GM12872 (cell line): Measurements from ENCODE around the gene TTLL1.

Experiments used
- TF ChIP-seq, protein P1 (sequence below): IDR thresholded peaks from 3 replicates; pipeline ENCODE4 v1.5.1; 2011; ENCODE audit warnings: low read depth, mild to moderate bottlenecking, low read length, moderate library complexity; ENCODE audit not compliant: insufficient read depth

TTLL1 gene

DNA sequence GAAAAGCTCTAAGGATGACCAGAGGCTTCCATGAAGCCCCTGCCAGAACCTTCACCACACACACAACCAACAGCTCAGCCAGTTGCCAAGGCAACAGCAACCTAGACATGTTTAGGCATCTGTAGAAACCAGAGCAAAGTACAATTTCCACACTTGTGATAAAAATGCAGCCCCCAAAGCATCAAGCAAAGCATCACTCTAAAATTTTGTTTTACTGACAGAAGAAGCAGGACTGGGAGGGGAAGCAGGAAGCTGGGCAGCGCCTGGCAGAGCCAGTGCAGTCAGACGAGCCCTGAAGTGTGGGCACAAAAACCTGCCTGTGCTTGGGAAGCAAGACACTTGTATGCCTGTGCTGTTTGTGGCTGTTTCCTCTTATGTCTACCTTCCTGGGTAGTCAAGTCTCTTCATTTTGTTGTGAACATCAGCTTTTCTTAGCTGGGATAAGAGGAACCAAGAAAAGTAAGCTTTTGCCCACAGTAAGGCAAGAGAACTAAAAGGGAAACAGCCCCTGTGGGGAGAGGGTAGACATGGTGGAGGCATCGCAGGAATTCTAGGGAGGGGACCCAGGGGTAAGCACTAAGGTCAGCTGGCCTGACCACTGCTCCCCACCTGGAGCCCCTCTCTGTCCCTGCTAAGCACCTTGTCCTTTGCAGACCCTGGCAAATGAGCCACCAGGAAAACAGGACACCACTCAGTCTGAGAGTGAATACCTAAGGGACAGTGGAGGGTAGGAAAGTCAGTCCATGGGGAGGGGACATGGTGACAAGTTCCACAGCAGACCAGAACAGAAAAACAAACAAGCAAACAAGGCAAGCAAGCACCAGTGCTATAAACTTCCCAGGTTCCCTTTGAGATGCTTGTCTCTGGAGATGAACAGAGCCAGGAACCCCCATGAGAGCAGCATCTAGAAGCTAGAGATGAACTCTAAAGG, 87.7 kb downstream of the TTLL1 start:
- TF ChIP-seq, protein P1, sequence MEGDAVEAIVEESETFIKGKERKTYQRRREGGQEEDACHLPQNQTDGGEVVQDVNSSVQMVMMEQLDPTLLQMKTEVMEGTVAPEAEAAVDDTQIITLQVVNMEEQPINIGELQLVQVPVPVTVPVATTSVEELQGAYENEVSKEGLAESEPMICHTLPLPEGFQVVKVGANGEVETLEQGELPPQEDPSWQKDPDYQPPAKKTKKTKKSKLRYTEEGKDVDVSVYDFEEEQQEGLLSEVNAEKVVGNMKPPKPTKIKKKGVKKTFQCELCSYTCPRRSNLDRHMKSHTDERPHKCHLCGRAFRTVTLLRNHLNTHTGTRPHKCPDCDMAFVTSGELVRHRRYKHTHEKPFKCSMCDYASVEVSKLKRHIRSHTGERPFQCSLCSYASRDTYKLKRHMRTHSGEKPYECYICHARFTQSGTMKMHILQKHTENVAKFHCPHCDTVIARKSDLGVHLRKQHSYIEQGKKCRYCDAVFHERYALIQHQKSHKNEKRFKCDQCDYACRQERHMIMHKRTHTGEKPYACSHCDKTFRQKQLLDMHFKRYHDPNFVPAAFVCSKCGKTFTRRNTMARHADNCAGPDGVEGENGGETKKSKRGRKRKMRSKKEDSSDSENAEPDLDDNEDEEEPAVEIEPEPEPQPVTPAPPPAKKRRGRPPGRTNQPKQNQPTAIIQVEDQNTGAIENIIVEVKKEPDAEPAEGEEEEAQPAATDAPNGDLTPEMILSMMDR: no peak

DNA sequence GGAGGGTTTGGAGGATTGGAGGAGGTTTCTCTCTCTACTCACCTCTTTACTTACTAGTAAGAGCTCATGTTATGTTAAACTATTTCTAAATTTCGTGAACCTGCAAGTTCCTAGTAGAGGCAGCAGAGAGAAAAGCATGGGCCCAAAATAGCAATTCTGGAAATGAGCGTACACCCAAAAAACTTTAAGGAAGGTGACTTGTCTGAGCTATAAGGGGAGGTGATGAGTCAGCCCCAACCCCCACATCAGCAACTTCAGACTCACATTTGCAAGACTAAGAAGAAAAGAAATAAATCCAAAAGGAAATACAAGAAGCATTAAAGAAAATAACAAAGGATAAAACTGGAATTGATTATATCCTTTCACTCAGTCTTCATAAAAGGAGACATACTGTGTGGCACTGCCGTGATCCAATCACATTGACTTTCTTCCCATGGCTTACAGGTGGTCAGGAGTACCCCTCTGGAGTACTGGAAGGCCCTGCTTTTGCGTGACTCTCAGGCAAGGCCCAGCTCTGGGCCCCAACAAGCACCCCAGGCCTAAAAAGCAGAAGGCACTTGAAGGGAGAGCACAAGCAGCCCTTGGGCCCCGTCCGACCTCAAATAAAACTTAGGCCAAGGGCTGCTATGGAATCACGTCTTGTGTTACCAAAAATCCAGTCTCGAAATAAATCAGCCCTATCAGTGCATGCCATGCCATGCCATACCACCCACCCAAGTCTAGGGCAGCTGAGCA, 88.6 kb downstream of the TTLL1 start:
- TF ChIP-seq, protein P1: no peak

DNA sequence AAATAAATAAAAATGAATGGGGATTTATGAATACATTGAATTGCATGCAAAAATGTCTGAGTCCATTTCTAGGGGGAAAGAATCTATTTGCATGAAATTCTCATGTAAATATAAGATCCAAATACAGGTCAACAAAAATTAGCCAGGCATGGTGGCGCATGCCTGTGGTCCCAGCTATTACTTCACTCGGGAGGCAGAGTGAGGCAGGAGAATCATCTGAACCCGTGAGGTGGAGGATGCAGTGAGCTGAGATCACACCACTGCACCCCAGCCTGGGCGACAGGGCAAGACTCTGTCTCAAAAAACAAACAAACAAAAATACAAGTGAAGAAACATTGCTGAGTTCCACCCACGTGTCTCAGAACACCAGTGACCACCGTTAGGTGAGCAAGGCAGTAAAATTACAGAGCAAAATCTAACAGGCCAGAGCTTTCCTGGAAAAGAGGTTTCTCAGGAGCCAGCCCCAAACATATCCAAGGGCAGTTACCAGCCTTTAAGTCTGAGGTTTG, 91.6 kb downstream of the TTLL1 start:
- TF ChIP-seq, protein P1: no peak

DNA sequence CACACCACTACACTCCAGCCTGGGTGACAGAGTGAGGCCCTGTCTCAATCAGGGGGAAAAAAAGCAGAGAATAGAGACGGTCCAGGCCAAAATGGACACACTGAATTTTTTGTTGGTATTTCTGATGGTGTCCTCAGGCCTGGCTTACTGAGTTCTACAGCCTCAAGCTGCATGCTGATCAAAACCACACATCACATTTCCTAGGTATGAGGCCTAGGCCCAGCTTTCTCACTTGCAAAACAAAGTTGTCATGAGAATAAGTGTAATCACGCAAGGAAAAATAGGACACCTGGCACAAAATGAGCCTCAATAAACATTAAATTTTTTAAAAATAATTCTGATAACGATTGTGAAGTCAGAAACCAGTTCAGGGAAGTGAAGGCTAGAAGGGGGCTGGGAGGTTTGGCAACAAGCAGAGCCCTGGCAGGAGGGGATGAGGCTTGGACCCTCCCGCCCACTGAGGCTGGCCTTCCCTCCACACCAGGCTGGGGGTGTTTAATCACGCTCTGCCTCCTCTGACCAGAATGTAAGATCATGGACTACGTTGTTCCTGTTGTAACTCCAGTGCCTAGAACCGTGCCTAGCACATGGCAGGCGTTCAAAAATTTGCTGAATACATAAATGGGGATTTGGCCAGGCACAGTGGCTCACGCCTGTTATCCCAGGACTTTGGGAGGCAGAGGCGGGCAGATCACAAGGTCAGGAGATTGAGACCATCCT, 92.4 kb downstream of the TTLL1 start:
- TF ChIP-seq, protein P1: no peak

GRCh38 chr22:42994917-42995562, 94.2 kb downstream of the TTLL1 start:
- TF ChIP-seq, protein P1: no peak

DNA sequence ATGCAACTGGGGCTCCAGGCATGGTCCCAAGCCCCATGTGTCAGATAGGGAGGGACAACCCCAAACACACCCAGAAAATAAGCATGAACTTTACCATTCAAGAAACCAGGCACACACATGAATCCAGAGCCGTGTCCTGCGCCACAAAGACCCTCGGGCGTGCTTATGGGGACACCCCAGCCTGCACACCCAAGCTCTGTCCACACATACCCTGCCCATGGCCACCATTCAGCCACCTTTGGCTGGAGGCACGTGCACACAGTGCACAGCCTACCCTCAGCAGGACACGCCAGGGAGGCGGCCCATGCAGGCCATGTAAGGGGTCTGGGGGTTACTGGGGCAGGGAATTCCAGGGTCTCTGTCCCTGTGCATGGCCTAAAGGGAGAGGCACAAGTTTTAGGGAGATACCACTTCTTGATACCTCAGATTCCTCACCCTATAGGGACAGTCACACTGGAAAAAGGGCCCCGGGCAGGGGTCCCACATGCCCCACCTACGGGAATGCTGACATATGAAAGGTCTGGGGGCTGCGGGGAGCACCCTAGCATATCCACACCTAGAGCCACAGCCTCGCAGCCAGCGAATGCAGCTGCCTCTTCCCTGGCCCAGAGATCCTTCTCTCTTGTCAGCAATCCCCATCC, 94.8 kb downstream of the TTLL1 start:
- TF ChIP-seq, protein P1: no peak
